GM23248 (cell line): ENCODE measurements around the gene VPS41.

Experiments
- EZH2 ChIP-seq: fragments of 200-600 bp; sonication (generic); IDR thresholded peaks from 2 replicates; pipeline ENCODE4 v1.6.1; 2018; ENCODE audit warnings: antibody characterized with exemption, mild to moderate bottlenecking; ENCODE audit not compliant: insufficient read depth, poor library complexity, severe bottlenecking
- EZH2phosphoT487 ChIP-seq: fragments of 200-600 bp; sonication (generic); IDR thresholded peaks from 2 replicates; pipeline ENCODE4 v1.6.1; 2018; ENCODE audit warnings: antibody characterized with exemption, moderate library complexity, mild to moderate bottlenecking, low read depth; ENCODE audit not compliant: insufficient read depth

- TF ChIP-seq EZH2phosphoT487 (no peak), EZH2 (no peak)
These were observed 89.5 kb downstream of the VPS41 start for GRCh38 chr7:38819463-38819862.
